HT-29 (cell line): Measurements from ENCODE around the gene STRN3. TPM values are rescaled to one million over a fixed set of nuclear protein-coding genes. Genes with fewer than 3 reads are reported as not detected.
"Not testable (repeated sequence)": the region's sequence is repeated elsewhere in the genome, so short reads cannot be mapped to it uniquely, and the experiment has no call there.

Experiments used
- DNase-seq: peaks from one replicate; pipeline ENCODE4 v3.0.0-alpha.2; 2015; ENCODE audit warnings: low spot score
- total RNA-seq: library from RNA; depleted of rRNA; stranded (reverse); fragments of >200 nt; shearing (Covaris generic); gene quantifications from 2 replicates; pipeline ENCODE4 v1.2.3, GENCODE V29; 2014

Gene STRN3
- total RNA-seq, 1 experiment from 2014 or later, result 18.6 TPM

- no peak for DNase-seq
These were observed 117.4 kb downstream of the STRN3 start for GRCh38 chr14:30908826-30909225.

- no peak for DNase-seq
These were observed 118.5 kb downstream of the STRN3 start for GRCh38 chr14:30907659-30908057.

GRCh38 chr14:30906752-30907658 lies 119.2 kb downstream of the STRN3 start:
- peak; percentile 4 for DNase-seq

- no peak for DNase-seq
These were observed 122.7 kb downstream of the STRN3 start for GRCh38 chr14:30903285-30904124.

GRCh38 chr14:30897121-30897520 lies 129.1 kb downstream of the STRN3 start:
- DNase-seq, result not testable (repeated sequence)

- DNase-seq, result no peak
These were observed 129.7 kb downstream of the STRN3 start for GRCh38 chr14:30896435-30896834.

- no peak for DNase-seq
These were observed 131.2 kb downstream of the STRN3 start for GRCh38 chr14:30894923-30895515.

GRCh38 chr14:30893819-30894218 lies 132.4 kb downstream of the STRN3 start:
- no peak for DNase-seq

- no peak for DNase-seq
These were observed 137.0 kb downstream of the STRN3 start for GRCh38 chr14:30889244-30889594.

GRCh38 chr14:30888480-30889243 lies 137.5 kb downstream of the STRN3 start:
- no peak for DNase-seq

- no peak for DNase-seq
These were observed 140.1 kb downstream of the STRN3 start for GRCh38 chr14:30885840-30886740.

GRCh38 chr14:30884901-30885300 lies 141.3 kb downstream of the STRN3 start:
- no peak for DNase-seq

GRCh38 chr14:30883508-30884294 lies 142.5 kb downstream of the STRN3 start:
- no peak for DNase-seq

GRCh38 chr14:30882431-30882830 lies 143.7 kb downstream of the STRN3 start:
- no peak for DNase-seq

- no peak for DNase-seq
These were observed 149.5 kb downstream of the STRN3 start for GRCh38 chr14:30876692-30877091.

GRCh38 chr14:30875788-30876053 lies 150.5 kb downstream of the STRN3 start:
- DNase-seq, result no peak

GRCh38 chr14:30874999-30875787 lies 151.0 kb downstream of the STRN3 start:
- DNase-seq, result no peak

GRCh38 chr14:30874120-30874998 lies 151.8 kb downstream of the STRN3 start, which contains the start of gene COCH:
Gene COCH (plus strand): TSS chr14:30874559. CDS start chr14:30874939, 380 bp downstream.
- no peak for DNase-seq
